K562 (cell line): Measurements from ENCODE around the gene PPP1R13L. TPM values are rescaled to one million over a fixed set of nuclear protein-coding genes. Genes with fewer than 3 reads are reported as not detected.

Experiments used
- ATF1 ChIP-seq, 2 experiments: fragments of 450-650 bp in 1 of 2; IDR thresholded peaks; 2 replicates each; pipeline ENCODE4 v1.6.1; 2016; ENCODE audit warnings: missing compliant biosample characterization in 1 of 2, missing genetic modification characterization in 1 of 2
- BCOR ChIP-seq: fragments of 450-650 bp; IDR thresholded peaks from 2 replicates; pipeline ENCODE4 v1.6.1; 2016
- CBX5 ChIP-seq: IDR thresholded peaks from 2 replicates; pipeline ENCODE4 v1.6.1; 2014; ENCODE audit warnings: low read depth, borderline replicate concordance
- CBX8 ChIP-seq: fragments of 200-600 bp; sonication (generic); IDR thresholded peaks from 2 replicates; pipeline ENCODE4 v1.6.1; 2012; ENCODE audit warnings: borderline replicate concordance, mixed run types, low read depth, mild to moderate bottlenecking, moderate library complexity, mixed read lengths, low read length, control low read depth, inconsistent platforms; ENCODE audit not compliant: poor library complexity, severe bottlenecking; ENCODE audit errors: extremely low read depth
- E2F6 ChIP-seq, 2 experiments: IDR thresholded peaks; 2 replicates each; pipeline ENCODE4 v1.6.1; 2011; ENCODE audit warnings: borderline replicate concordance in 1 of 2, control low read depth in 1 of 2, low read depth in 1 of 2, low read length in 1 of 2, mild to moderate bottlenecking in 1 of 2, mixed read lengths in 1 of 2, moderate library complexity in 1 of 2; ENCODE audit not compliant: insufficient read depth in 1 of 2, insufficient read length in 1 of 2, poor library complexity in 1 of 2, severe bottlenecking in 1 of 2; ENCODE audit errors: extremely low read depth in 1 of 2
- ELF2 ChIP-seq: fragments of 250-450 bp; sonication (Bioruptor Pico); IDR thresholded peaks from 2 replicates; pipeline ENCODE4 v1.5.0; 2021; ENCODE audit warnings: mild to moderate bottlenecking
- IRF1 ChIP-seq: sonication (generic); formaldehyde crosslinking; IDR thresholded peaks from 2 replicates; pipeline ENCODE4 v1.8.0; 2022; ENCODE audit warnings: missing genetic modification reagents, mild to moderate bottlenecking, borderline replicate concordance
- KLF10 ChIP-seq: fragments of 250-450 bp; sonication (Bioruptor Pico); IDR thresholded peaks from 2 replicates; pipeline ENCODE4 v1.6.1; 2021; ENCODE audit warnings: matching md5 sums
- KLF16 ChIP-seq: IDR thresholded peaks from 2 replicates; pipeline ENCODE4 v1.6.1; 2016; ENCODE audit warnings: antibody characterized with exemption
- LCOR ChIP-seq: sonication (generic); formaldehyde crosslinking; IDR thresholded peaks from 2 replicates; pipeline ENCODE4 v1.8.0; 2022; ENCODE audit warnings: mild to moderate bottlenecking, missing genetic modification reagents
- MBD1 ChIP-seq: fragments of 250-450 bp; sonication (Bioruptor Pico); IDR thresholded peaks from 2 replicates; pipeline ENCODE4 v1.8.0; 2022; ENCODE audit warnings: inconsistent platforms
- NR0B1 ChIP-seq: fragments of 450-650 bp; IDR thresholded peaks from one replicate; pipeline ENCODE4 v1.6.1; 2018; ENCODE audit warnings: mild to moderate bottlenecking, moderate library complexity; ENCODE audit not compliant: partially characterized antibody
- PKNOX1 ChIP-seq: fragments of 450-650 bp; IDR thresholded peaks from 2 replicates; pipeline ENCODE4 v1.6.1; 2016
- ZFX ChIP-seq: sonication (generic); formaldehyde crosslinking; IDR thresholded peaks from 2 replicates; pipeline ENCODE4 v1.8.0; 2022; ENCODE audit warnings: mild to moderate bottlenecking, missing genetic modification reagents, moderate library complexity
- ZNF277 ChIP-seq: fragments of 250-450 bp; sonication (Bioruptor Pico); IDR thresholded peaks from 2 replicates; pipeline ENCODE4 v1.8.0; 2022; ENCODE audit warnings: inconsistent platforms, mild to moderate bottlenecking, moderate library complexity, borderline replicate concordance
- ZNF280B ChIP-seq: fragments of 250-450 bp; sonication (Bioruptor Pico); IDR thresholded peaks from 2 replicates; pipeline ENCODE4 v1.5.1; 2021; ENCODE audit warnings: mild to moderate bottlenecking
- ZNF57 ChIP-seq: fragments of 450-650 bp; formaldehyde crosslinking; IDR thresholded peaks from 2 replicates; pipeline ENCODE4 v1.4.0; 2020; ENCODE audit warnings: mild to moderate bottlenecking, moderate library complexity
- ZNF584 ChIP-seq: fragments of 200-800 bp; sonication (Bioruptor generic); IDR thresholded peaks from 2 replicates; pipeline ENCODE4 v1.6.1; 2016; ENCODE audit warnings: low read depth, mild to moderate bottlenecking, missing genetic modification characterization, missing compliant biosample characterization
- polyA plus RNA-seq, 8 experiments: library from polyadenylated mRNA; depleted of rRNA in 4 of 8; stranded (reverse) in 5 of 8; unstranded in 3 of 8; fragments of >200 nt; fragmentation: Nextera tagmentation in 2 of 8; fragmentation: Illumina TruSeq in 1 of 8; extraction: Ambion mirVana in 2 of 8; extraction: Trizol in 1 of 8; gene quantifications; 2 replicates each; pipeline versions ENCODE4 v1.2.1 to v1.2.3, GENCODE V29; 2011 to 2014; ENCODE audit warnings: inconsistent platforms in 1 of 8, missing spikeins in 1 of 8
- total RNA-seq, 7 experiments: library from RNA; depleted of rRNA in 6 of 7; stranded (reverse); fragments of >200 nt in 6 of 7; fragmentation: Illumina TruSeq in 2 of 7; extraction: Trizol in 2 of 7; gene quantifications; 2 replicates each; pipeline versions ENCODE4 v1.2.1 to v1.2.3, GENCODE V29; 2011 to 2021; ENCODE audit warnings: low replicate concordance in 1 of 7

Gene PPP1R13L
- total and polyA plus RNA-seq, 9 of the 15 experiments (the other 6 are each of a cell fraction or from before 2014, with no cell fraction given) = 0.32 to 6.7 (median 2.0) TPM

GRCh38 chr19:45423589-45424190, 18.8 kb upstream of the PPP1R13L start, which contains the start of gene ERCC1 (continued):
- no peak for TF ChIP-seq CBX8
- no peak for TF ChIP-seq IRF1 (CRISPR knock-in tag)
- TF ChIP-seq KLF16 = no peak
- TF ChIP-seq MBD1 = no peak
- peak; percentile 65 for TF ChIP-seq E2F6 (IDR thresholded peaks at IDR 0.05; ENCODE audit: borderline replicate concordance in 1 of 2, extremely low read depth in 1 of 2, insufficient read depth in 1 of 2, insufficient read length in 1 of 2, low read depth in 1 of 2, low read length in 1 of 2, poor library complexity in 1 of 2, severe bottlenecking in 1 of 2)
- TF ChIP-seq PKNOX1 = peak; percentile 99
- no peak for TF ChIP-seq NR0B1
- TF ChIP-seq ELF2 (CRISPR knock-in tag) = peak; percentile 96
- no peak for TF ChIP-seq CBX5
- TF ChIP-seq ZNF57 (CRISPR knock-in tag) = no peak
- TF ChIP-seq LCOR (CRISPR knock-in tag) = peak; percentile 85
- TF ChIP-seq ATF1 (CRISPR knock-in tag; IDR thresholded peaks at IDR 0.05) = no peak
- peak; percentile 80 for TF ChIP-seq ATF1 (tag; IDR thresholded peaks at IDR 0.05)
- TF ChIP-seq ZNF280B = no peak
- TF ChIP-seq KLF10 = no peak
- TF ChIP-seq ZNF277 = no peak
- no peak for TF ChIP-seq BCOR
- peak; percentile 98 for TF ChIP-seq ZFX (CRISPR knock-in tag)
- no peak; the same call in 1 of the 2 replicates for TF ChIP-seq ZNF584 (CRISPR knock-in tag)
